PC-3 (cell line): ENCODE data around the gene RNU5B-1. TPM values are rescaled to one million over a fixed set of nuclear protein-coding genes. Genes with fewer than 3 reads are reported as not detected.
"Not testable (repeated sequence)": the region's sequence is repeated elsewhere in the genome, so short reads cannot be mapped to it uniquely, and the experiment has no call there.

Experiments
- ATAC-seq: fragments of 200-7000 bp; cut with Tn5 transposase; 2 replicates; pipeline ENCODE4 v1.9.1; 2020; ENCODE audit warnings: mild to moderate bottlenecking, moderate library complexity
- BruUV-seq: library from RNA; stranded (reverse); fragments of 400-500 nt; replicated peaks from 2 replicates; lab custom pipeline; 2021; lab: Mats Ljungman, UMichigan
- CTCF ChIA-PET: fragments of 300-600 bp; sonication (Branson Sonifier 250); formaldehyde crosslinking; loops from one replicate; lab custom pipeline; 2022; ENCODE audit warnings: antibody characterized with exemption; lab: Charles Lee
- POLR2A ChIA-PET: fragments of 300-600 bp; sonication (Branson Sonifier 250); formaldehyde crosslinking; loops from one replicate; lab custom pipeline; 2022; ENCODE audit warnings: antibody characterized with exemption; ENCODE audit not compliant: unreplicated experiment; lab: Charles Lee
- DNase-seq: peaks from one replicate; pipeline ENCODE4 v3.0.0-alpha.2; 2015
- H2AFZ ChIP-seq: fragments of 300-600 bp; sonication (generic); 2 replicates; pipeline ENCODE4 v1.6.0; 2016; ENCODE audit warnings: antibody characterized with exemption, low read length
- H3F3A ChIP-seq: fragments of 300-600 bp; sonication (generic); one replicate; pipeline ENCODE4 v1.6.0; 2017; ENCODE audit warnings: antibody characterized with exemption, low read length, control low read depth, mild to moderate bottlenecking; ENCODE audit not compliant: unreplicated experiment
- H3K27ac ChIP-seq: fragments of 300-600 bp; sonication (generic); 2 replicates; pipeline ENCODE4 v1.5.1; 2016; ENCODE audit warnings: mild to moderate bottlenecking, low read length
- H3K27me3 ChIP-seq: fragments of 300-600 bp; sonication (generic); 2 replicates; pipeline ENCODE4 v1.6.1; 2016; ENCODE audit warnings: low read length, mixed read lengths
- H3K36me3 ChIP-seq: fragments of 300-600 bp; sonication (generic); 2 replicates; pipeline ENCODE4 v1.6.1; 2016; ENCODE audit warnings: low read depth, mixed run types, low read length, mixed read lengths
- H3K4me1 ChIP-seq: fragments of 300-600 bp; sonication (generic); 2 replicates; pipeline ENCODE4 v1.5.1; 2016; ENCODE audit warnings: low read length; ENCODE audit not compliant: insufficient read depth
- H3K4me2 ChIP-seq: fragments of 300-600 bp; sonication (generic); 2 replicates; pipeline ENCODE4 v1.6.0; 2016; ENCODE audit warnings: low read length
- H3K4me3 ChIP-seq: fragments of 300-600 bp; sonication (generic); 2 replicates; pipeline ENCODE4 v1.5.1; 2016; ENCODE audit warnings: mild to moderate bottlenecking, low read length, mixed read lengths
- H3K79me2 ChIP-seq: fragments of 300-600 bp; sonication (generic); 2 replicates; pipeline ENCODE4 v1.6.1; 2017; ENCODE audit warnings: low read length, mixed read lengths
- H3K9ac ChIP-seq: fragments of 300-600 bp; sonication (generic); 2 replicates; pipeline ENCODE4 v1.6.0; 2016; ENCODE audit warnings: mild to moderate bottlenecking, low read length
- H3K9me2 ChIP-seq: fragments of 300-600 bp; sonication (generic); replicated peaks from 2 replicates; pipeline ENCODE4 v1.6.1; 2016; ENCODE audit warnings: mixed run types, low read length, mixed read lengths
- H3K9me3 ChIP-seq: fragments of 300-600 bp; sonication (generic); 2 replicates; pipeline ENCODE4 v1.6.1; 2016; ENCODE audit warnings: low read length, mixed read lengths
- H4K20me1 ChIP-seq: fragments of 300-600 bp; sonication (generic); 2 replicates; pipeline ENCODE4 v1.6.1; 2016; ENCODE audit warnings: low read length, mixed read lengths
- CTCF ChIP-seq: fragments of 300-600 bp; sonication (generic); conservative IDR thresholded peaks from 2 replicates; pipeline ENCODE4 v1.5.1; 2017; ENCODE audit warnings: antibody characterized with exemption, low read depth, mild to moderate bottlenecking, low read length
- EZH2 ChIP-seq: fragments of 300-600 bp; sonication (generic); IDR thresholded peaks from one replicate; pipeline ENCODE4 v1.6.1; 2017; ENCODE audit warnings: antibody characterized with exemption, mild to moderate bottlenecking, low read length; ENCODE audit not compliant: unreplicated experiment
- EZH2phosphoT487 ChIP-seq: fragments of 300-600 bp; sonication (generic); IDR thresholded peaks from 2 replicates; pipeline ENCODE4 v1.6.1; 2018; ENCODE audit warnings: mild to moderate bottlenecking, antibody characterized with exemption, low read length, borderline replicate concordance
- intact Hi-C: fragments of 100-400 bp; cut with micrococcal nuclease; formaldehyde crosslinking; loops from 2 replicates; pipeline ENCODE4 v1.9.0; 2023
- total RNA-seq: library from RNA; depleted of rRNA; stranded (reverse); fragments of >200 nt; gene quantifications from 2 replicates; pipeline ENCODE4 v1.2.3, GENCODE V29; 2014; rRNA removed

Gene RNU5B-1
- total RNA-seq, 1 experiment from 2014 or later: not detected

- Histone ChIP-seq H3K27ac (no peak overlapping the region), H3K27me3 (no peaks in the 10 kb centered on the region), H3K4me2 (no peak overlapping the region), H3K79me2 (no peaks in the 10 kb centered on the region), H3K4me1 (no peaks in the 10 kb centered on the region), H3K4me3 (no peak overlapping the region), H3K36me3 (no peaks in the 10 kb centered on the region), H3K9me3 (no peaks in the 10 kb centered on the region), H3F3A (no peaks in the 10 kb centered on the region), H3K9ac (no peak overlapping the region), H4K20me1 (no peaks in the 10 kb centered on the region), H2AFZ (no peak overlapping the region), H3K9me2 (no peaks in the 10 kb centered on the region)
- ChIA-PET CTCF (interaction anchor here (0.6 kb wide), 1 partner anchor 31 kb away, joined by 3 read pairs; no protein-coding TSS in a partner anchor), POLR2A (no interaction called here)
- no peak for DNase-seq
- TF ChIP-seq EZH2phosphoT487 (no peak), CTCF (no peak), EZH2 (no peak)
- no peak for ATAC-seq
- no TSS peak for BruUV-seq
- intact Hi-C loops: no loop called here
Measured at GRCh38 chr15:65349338-65349737, 44.9 kb downstream of the RNU5B-1 start.

DNA sequence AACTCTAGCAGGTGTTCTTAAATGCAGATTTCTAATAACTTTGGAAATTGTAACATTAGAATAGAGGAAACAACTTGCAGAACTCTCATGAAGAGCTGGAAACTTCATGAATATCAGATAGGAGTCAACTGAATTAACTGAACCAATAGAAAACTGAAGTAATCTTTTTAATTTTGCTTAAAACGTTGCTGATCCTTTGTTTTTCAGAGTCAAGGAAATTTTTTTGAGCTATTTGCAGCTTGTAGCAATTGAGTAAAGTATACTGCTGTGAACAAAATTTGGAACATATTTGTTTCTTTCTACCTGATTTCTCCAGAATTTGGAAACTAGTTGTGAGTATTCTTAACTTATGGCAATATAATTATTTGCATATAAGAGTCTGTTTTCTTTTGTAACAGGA is 47.5 kb downstream of the RNU5B-1 start:
- not testable (repeated sequence) for ATAC-seq, BruUV-seq

More for the DNA sequence above, 47.5 kb downstream of the RNU5B-1 start:
- intact Hi-C loops, H3K27me3 ChIP-seq, H2AFZ ChIP-seq, H3F3A ChIP-seq, H3K79me2 ChIP-seq, H3K36me3 ChIP-seq, DNase-seq, H3K9me3 ChIP-seq, H3K9me2 ChIP-seq, H3K9ac ChIP-seq, H3K4me1 ChIP-seq, CTCF ChIA-PET, H3K27ac ChIP-seq, H3K4me2 ChIP-seq, H3K4me3 ChIP-seq, H4K20me1 ChIP-seq, POLR2A ChIA-PET: not testable (repeated sequence)

Other genes with a start within 250 kb of the RNU5B-1 start
- not detected in 2 replicates for gene RASL12, start 236.7 kb upstream of the RNU5B-1 start, total RNA-seq
- gene KBTBD13, start 227.9 kb upstream of the RNU5B-1 start, total RNA-seq: not detected in 2 replicates
- gene UBAP1L, start 189.5 kb upstream of the RNU5B-1 start, total RNA-seq: 1.4 and 3.4 TPM in 2 replicates
- gene PDCD7, start 170.9 kb upstream of the RNU5B-1 start, total RNA-seq: 9.5 and 13.7 TPM in 2 replicates
- gene CLPX, start 119.3 kb upstream of the RNU5B-1 start, total RNA-seq: 19.3 and 22.5 TPM in 2 replicates
- gene CILP, start 93.2 kb upstream of the RNU5B-1 start, total RNA-seq: not detected in 2 replicates
- 6.4 and 11.0 TPM in 2 replicates for gene PARP16, start 17.8 kb upstream of the RNU5B-1 start, total RNA-seq
- gene RNU5A-1, start 8.6 kb upstream of the RNU5B-1 start, total RNA-seq: not detected in 2 replicates
- gene IGDCC3, start 73.3 kb downstream of the RNU5B-1 start, total RNA-seq: not detected in 2 replicates
- 0.98 and 1.6 TPM in 2 replicates for gene IGDCC4, start 118.3 kb downstream of the RNU5B-1 start, total RNA-seq
- gene DPP8, start 213.0 kb downstream of the RNU5B-1 start, total RNA-seq: 20.0 and 20.6 TPM in 2 replicates
- gene HACD3, start 225.8 kb downstream of the RNU5B-1 start, total RNA-seq: 53.0 and 64.9 TPM in 2 replicates